GM18861 (cell line): Measurements from ENCODE around the gene EPAS1.

Source experiments
- ATAC-seq: cut with Tn5 transposase; IDR thresholded peaks from one replicate; pipeline ENCODE4 v1.9.1; 2021; ENCODE audit not compliant: unreplicated experiment

The EPAS1 gene

GRCh38 chr2:46380038-46380940, 83.1 kb downstream of the EPAS1 start:
- no peak for ATAC-seq

GRCh38 chr2:46381263-46381849, 84.1 kb downstream of the EPAS1 start:
- ATAC-seq, result no peak

- no peak for ATAC-seq
These were observed 84.7 kb downstream of the EPAS1 start for GRCh38 chr2:46381871-46382270.

GRCh38 chr2:46382331-46383112, 85.3 kb downstream of the EPAS1 start:
- no peak for ATAC-seq

GRCh38 chr2:46383113-46383395, 85.8 kb downstream of the EPAS1 start:
- ATAC-seq, result no peak

- ATAC-seq, result no peak
These were observed 86.7 kb downstream of the EPAS1 start for GRCh38 chr2:46383784-46384456.

- no peak for ATAC-seq
These were observed 87.2 kb downstream of the EPAS1 start for GRCh38 chr2:46384457-46384815.

- no peak for ATAC-seq
These were observed 88.8 kb downstream of the EPAS1 start for GRCh38 chr2:46385786-46386577.

GRCh38 chr2:46386763-46387162, 89.6 kb downstream of the EPAS1 start:
- no peak for ATAC-seq

GRCh38 chr2:46387292-46387691, 90.1 kb downstream of the EPAS1 start:
- no peak for ATAC-seq

- no peak for ATAC-seq
These were observed 90.8 kb downstream of the EPAS1 start for GRCh38 chr2:46387886-46388515.

- ATAC-seq, result no peak
These were observed 91.7 kb downstream of the EPAS1 start for GRCh38 chr2:46388881-46389280.

GRCh38 chr2:46389417-46389916, 92.3 kb downstream of the EPAS1 start:
- ATAC-seq, result no peak

GRCh38 chr2:46390036-46390435, 92.8 kb downstream of the EPAS1 start:
- ATAC-seq, result no peak

GRCh38 chr2:46390901-46391395, 93.7 kb downstream of the EPAS1 start:
- ATAC-seq, result no peak

- ATAC-seq, result no peak
These were observed 95.5 kb downstream of the EPAS1 start for GRCh38 chr2:46392561-46393346.

- no peak for ATAC-seq
These were observed 96.2 kb downstream of the EPAS1 start for GRCh38 chr2:46393347-46393820.

- ATAC-seq, result no peak
These were observed 96.7 kb downstream of the EPAS1 start for GRCh38 chr2:46393865-46394264.
